SK-MEL-5 (cell line): ENCODE data around the gene DPP6. TPM values are rescaled to one million over a fixed set of nuclear protein-coding genes. Genes with fewer than 3 reads are reported as not detected.

Source experiments
- DNase-seq: peaks from one replicate; pipeline ENCODE4 v3.0.0-alpha.2; 2016; ENCODE audit warnings: low read depth, low spot score
- in situ Hi-C: cut with HindIII; loops from 2 replicates; pipeline ENCODE4 v1.10.0; 2016; ENCODE audit warnings: low sequenced_read_pairs, high pct_unique_total_duplicates, low pct_unique_long_range_greater_than_20kb
- total RNA-seq: library from RNA; depleted of rRNA; stranded (reverse); fragments of >200 nt; shearing (Covaris generic); gene quantifications from 2 replicates; pipeline ENCODE4 v1.2.3, GENCODE V29; 2014

The DPP6 gene
- total RNA-seq, 1 experiment from 2014 or later: 0.87 TPM

- in situ Hi-C loops: no loop called here
- DNase-seq: no peak
These were observed 701.0 kb downstream of the DPP6 start for GRCh38 chr7:154753226-154753625.

DNA sequence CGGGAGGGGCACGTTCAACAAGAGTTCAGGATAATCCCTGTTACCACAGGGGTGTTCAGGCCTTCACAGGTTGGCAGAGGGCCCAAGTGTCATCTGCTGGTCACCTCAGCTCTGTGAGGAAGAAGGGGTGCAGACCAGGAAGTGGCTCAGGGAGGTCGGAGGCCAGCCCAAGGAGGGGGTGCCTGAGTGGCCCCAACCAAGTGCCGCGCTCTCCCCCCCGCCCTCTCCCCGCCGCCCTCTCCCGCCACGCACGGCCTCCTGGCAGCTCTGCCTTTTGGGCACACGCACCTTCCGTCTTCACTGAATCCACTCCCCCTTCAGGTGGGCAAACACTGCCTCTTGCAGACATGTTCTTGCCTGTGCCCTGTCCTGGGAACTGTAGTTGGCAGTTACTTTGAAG lies 705.6 kb downstream of the DPP6 start:
- in situ Hi-C loops: no loop called here

DNA sequence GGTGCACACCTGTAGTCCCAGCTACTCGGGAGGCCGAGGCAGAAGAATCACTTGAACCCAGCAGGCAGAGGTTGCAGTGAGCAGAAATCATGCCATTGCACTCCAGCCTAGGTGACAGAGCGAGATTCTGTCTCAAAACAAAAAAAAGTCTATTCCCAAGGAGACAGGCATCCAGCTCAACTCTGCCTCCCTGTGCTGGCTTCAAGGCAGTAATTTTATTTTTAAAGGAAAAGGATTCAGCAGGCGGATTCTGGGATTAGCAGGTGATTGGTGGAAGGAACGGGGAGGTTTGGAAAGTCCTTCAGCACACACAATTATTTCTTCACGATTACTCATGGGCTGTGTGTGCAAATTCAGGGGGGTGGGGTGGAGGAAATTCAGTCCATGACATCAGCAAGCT lies 707.8 kb downstream of the DPP6 start:
- DNase-seq: no peak
- in situ Hi-C loops: no loop called here

More for the DNA sequence above, 705.6 kb downstream of the DPP6 start:
- no peak for DNase-seq

- in situ Hi-C loops: no loop called here
- no peak for DNase-seq
These were observed 712.9 kb downstream of the DPP6 start for GRCh38 chr7:154765118-154765517.

DNA sequence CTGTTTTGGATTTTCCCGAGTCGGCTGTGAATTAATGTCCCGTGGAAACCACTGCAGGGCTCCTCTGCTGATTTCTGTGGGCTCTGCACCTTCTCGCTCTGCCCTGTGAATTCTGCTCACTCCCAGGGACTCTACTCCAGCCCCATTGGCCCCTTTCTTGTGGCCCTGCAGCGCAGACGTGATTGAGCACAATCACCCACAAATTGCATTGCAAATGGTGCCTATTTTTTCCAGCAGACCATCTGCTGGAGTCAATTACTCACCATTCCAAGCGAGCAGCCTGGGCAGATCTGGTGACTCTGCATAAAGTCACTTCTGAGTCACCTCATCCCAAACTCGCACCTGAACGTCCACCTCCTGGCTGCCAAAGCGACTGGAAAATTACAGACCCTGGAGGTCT lies 714.9 kb downstream of the DPP6 start:
- in situ Hi-C loops: no loop called here
- no peak for DNase-seq

DNA sequence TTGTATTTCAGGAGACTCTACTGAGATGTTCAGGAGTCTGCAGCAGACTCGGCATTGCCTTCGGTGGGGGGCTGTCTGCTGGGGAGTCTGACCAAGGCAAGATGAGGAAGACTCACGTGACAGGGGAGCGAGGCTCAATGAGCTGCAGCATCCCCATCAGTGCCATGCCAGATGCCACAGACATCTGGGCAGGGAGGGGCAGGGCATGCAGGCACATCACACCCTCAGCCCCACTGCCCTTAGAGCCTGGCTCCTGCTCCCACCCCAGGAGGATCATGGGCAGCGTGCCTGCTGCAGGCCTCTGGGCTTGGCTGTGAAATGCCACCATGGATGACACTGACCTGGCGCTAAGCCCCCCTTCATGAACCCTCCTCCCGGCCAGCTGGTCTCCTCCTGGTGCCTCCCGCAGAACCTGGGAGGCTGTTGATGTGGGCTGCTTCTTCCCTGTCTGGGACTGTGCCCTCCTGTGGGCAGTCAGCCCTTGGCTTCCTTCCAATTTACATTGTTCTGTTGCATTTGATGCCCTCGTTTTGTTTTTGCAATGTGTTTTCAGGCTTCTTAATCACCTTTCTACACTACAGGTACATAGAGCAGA lies 715.7 kb downstream of the DPP6 start:
- no peak for DNase-seq

DNA sequence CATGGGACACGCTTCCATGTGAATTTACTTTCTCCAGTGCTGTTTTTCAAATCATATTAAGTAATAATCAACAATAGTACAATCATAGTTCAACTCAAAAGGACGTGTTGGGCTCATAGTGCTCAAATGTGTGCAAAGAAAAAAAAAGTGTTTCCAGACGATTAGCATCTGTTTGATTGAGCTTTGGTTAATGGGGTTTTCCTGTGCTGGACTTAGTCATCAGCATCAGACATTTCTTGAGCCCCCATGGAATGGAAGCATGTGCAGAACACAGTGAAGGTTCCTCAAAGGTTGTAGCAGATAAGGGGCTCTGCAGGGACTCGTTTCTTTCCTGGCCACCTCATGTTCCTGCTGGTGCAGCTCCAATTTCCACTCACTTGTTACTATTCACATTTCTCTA lies 716.8 kb downstream of the DPP6 start:
- in situ Hi-C loops: no loop called here
- DNase-seq: no peak

More for the DNA sequence above, 715.7 kb downstream of the DPP6 start:
- in situ Hi-C loops: no loop called here

GRCh38 chr7:154769527-154769926 lies 717.3 kb downstream of the DPP6 start:
- DNase-seq: no peak
- in situ Hi-C loops: no loop called here

- in situ Hi-C loops: no loop called here
- no peak for DNase-seq
These were observed 718.2 kb downstream of the DPP6 start for GRCh38 chr7:154770361-154770760.

DNA sequence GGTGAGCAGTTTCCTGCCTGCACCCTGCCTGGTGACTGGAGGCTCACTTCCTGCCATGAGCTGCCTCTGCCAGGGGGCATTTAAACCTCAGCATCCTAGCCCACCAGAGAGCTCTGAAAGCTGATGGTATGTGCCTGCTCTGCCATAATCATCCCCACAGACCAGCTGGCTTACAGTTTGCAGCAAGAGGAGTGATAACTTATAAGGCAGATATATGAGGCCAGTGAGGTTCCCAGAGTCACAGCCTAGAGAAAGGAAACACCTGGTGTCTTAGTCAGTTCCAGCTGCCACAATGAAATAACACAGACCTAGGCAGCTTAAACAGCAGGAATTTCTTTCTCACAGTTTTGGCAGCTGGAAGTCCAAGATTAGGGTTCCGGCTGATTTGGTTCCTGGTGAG lies 718.8 kb downstream of the DPP6 start:
- no peak for DNase-seq
- in situ Hi-C loops: no loop called here

GRCh38 chr7:154774303-154774969 lies 722.2 kb downstream of the DPP6 start:
- no peak for DNase-seq
- in situ Hi-C loops: no loop called here

- in situ Hi-C loops: no loop called here
- no peak for DNase-seq
These were observed 723.5 kb downstream of the DPP6 start for GRCh38 chr7:154775681-154776080.

GRCh38 chr7:154776350-154776749 lies 724.2 kb downstream of the DPP6 start:
- DNase-seq: no peak
- in situ Hi-C loops: no loop called here

GRCh38 chr7:154777023-154777422 lies 724.8 kb downstream of the DPP6 start:
- in situ Hi-C loops: no loop called here
- DNase-seq: peak; percentile 22

GRCh38 chr7:154777489-154777888 lies 725.3 kb downstream of the DPP6 start:
- DNase-seq: no peak
- in situ Hi-C loops: no loop called here

GRCh38 chr7:154777908-154778307 lies 725.7 kb downstream of the DPP6 start:
- in situ Hi-C loops: no loop called here
- no peak for DNase-seq

GRCh38 chr7:154781369-154782303 lies 729.4 kb downstream of the DPP6 start:
- in situ Hi-C loops: no loop called here
- peak; percentile 65 for DNase-seq

DNA sequence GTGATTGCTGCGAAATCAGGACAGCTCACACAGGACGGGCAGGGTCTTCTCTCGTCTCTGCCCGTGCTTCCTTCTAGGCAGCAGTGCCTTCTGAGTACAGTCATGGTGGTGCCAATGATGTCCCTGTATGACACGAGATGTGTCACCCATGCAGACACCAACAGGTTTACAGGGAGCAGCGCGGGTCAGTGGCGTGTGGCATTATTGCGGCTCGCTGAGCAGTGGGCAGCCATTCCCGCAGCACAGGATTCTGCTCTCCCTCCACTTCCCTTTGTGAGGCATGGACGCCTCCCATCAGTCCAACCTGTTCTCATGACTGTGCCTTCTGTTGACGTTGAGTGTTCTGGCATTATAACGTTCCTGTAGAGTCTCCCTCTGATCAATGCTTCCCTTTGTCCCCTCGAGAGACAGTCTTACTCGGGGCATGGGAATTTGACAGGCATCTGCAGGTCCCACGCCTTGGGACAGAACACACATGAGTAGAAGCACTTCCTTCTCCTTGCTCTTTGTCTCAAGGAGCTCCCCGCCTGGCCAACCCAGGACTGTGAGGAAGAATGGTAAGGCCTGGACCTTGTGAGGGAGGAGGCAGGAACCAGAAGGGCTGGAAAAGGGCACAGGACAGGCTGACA lies 731.2 kb downstream of the DPP6 start:
- peak; percentile 48 for DNase-seq
- in situ Hi-C loops: no loop called here
